Measurements from ENCODE around the gene MCCD1.

DNA sequence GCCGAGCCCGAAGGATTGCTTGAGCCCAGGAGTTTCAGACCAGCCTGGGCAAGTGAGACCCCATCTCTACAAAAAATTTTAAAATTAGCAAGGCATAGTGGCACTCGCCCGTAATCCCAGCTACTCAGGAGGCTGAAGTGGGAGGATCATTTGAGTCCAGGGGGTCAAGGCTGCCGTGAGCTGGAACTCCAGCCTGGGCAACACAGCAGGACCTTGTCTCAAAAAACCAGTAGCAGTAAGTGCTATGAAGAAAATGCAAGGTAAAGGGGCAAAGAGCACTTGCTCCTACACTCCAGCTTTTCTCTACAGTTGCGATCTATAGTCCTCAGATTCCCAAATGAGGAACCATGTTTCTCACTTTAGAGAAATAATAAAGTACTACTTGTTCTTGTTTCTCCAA is 14.9 kb downstream of the MCCD1 start:
- TF ChIP-seq, protein P1, sequence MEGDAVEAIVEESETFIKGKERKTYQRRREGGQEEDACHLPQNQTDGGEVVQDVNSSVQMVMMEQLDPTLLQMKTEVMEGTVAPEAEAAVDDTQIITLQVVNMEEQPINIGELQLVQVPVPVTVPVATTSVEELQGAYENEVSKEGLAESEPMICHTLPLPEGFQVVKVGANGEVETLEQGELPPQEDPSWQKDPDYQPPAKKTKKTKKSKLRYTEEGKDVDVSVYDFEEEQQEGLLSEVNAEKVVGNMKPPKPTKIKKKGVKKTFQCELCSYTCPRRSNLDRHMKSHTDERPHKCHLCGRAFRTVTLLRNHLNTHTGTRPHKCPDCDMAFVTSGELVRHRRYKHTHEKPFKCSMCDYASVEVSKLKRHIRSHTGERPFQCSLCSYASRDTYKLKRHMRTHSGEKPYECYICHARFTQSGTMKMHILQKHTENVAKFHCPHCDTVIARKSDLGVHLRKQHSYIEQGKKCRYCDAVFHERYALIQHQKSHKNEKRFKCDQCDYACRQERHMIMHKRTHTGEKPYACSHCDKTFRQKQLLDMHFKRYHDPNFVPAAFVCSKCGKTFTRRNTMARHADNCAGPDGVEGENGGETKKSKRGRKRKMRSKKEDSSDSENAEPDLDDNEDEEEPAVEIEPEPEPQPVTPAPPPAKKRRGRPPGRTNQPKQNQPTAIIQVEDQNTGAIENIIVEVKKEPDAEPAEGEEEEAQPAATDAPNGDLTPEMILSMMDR (conservative IDR thresholded peaks at IDR 0.05; ENCODE audit: low read depth, low read length) = no peak
- TF ChIP-seq EZH2 (IDR thresholded peaks at IDR 0.05; ENCODE audit: low read length, unreplicated experiment) (no peak), EZH2phosphoT487 (IDR thresholded peaks at IDR 0.05; ENCODE audit: borderline replicate concordance, low read length) (no peak)
